Astrocyte of the spinal cord (primary cell): Measurements from ENCODE around the gene MYPN.

Experiments used
- DNase-seq: peaks from one replicate; pipeline ENCODE4 v3.0.0; 2011; ENCODE audit warnings: low read depth, low spot score
- H3K4me3 ChIP-seq: 2 replicates; pipeline ENCODE4 v1.5.1; 2011; ENCODE audit warnings: low read depth, mild to moderate bottlenecking, low read length, moderate library complexity
- CTCF ChIP-seq: IDR thresholded peaks from 2 replicates; pipeline ENCODE4 v1.5.1; 2012; ENCODE audit warnings: low read depth, mild to moderate bottlenecking, low read length, inconsistent platforms
- in situ Hi-C: cut with HindIII; loops from 2 replicates; pipeline ENCODE4 v1.10.0; 2017; ENCODE audit warnings: low sequenced_read_pairs

Gene MYPN

GRCh38 chr10:68109331-68109730 lies at the start of gene MYPN:
TSS of gene MYPN (plus strand) at chr10:68109488. CDS start at chr10:68121439, 11,951 bp downstream.
- H3K4me3 ChIP-seq, result no peak within 1 kb of the TSS
- no peak for DNase-seq
- TF ChIP-seq CTCF, result no peak
- in situ Hi-C loops, result no loop called here

- in situ Hi-C loops, result no loop called here
- no peak for TF ChIP-seq CTCF
- DNase-seq, result no peak
- H3K4me3 ChIP-seq, result no peak overlapping the region
Observed at GRCh38 chr10:68067029-68067428, 42.3 kb upstream of the MYPN start.

GRCh38 chr10:68067508-68067907 lies 41.8 kb upstream of the MYPN start:
- in situ Hi-C loops, result no loop called here
- TF ChIP-seq CTCF, result no peak
- H3K4me3 ChIP-seq, result no peak overlapping the region
- DNase-seq, result no peak

- in situ Hi-C loops, result no loop called here
- no peak for DNase-seq
- peak overlapping the region; percentile 97 for H3K4me3 ChIP-seq
- no peak for TF ChIP-seq CTCF
Observed at GRCh38 chr10:68073631-68074030, 35.7 kb upstream of the MYPN start.

- no peak for DNase-seq
- TF ChIP-seq CTCF, result no peak
- H3K4me3 ChIP-seq, result peak overlapping the region; percentile 97
- in situ Hi-C loops, result no loop called here
Observed at GRCh38 chr10:68074031-68074774, 35.1 kb upstream of the MYPN start.

- peak within 1 kb of the TSS; percentile 97 for H3K4me3 ChIP-seq
- no peak for TF ChIP-seq CTCF
- DNase-seq, result peak; percentile 95
- in situ Hi-C loops, result no loop called here
Observed at GRCh38 chr10:68074775-68075549, 34.3 kb upstream of the MYPN start, which contains the start of gene HERC4. TSS of gene HERC4 (minus strand) at chr10:68075283. CDS start at chr10:68073108, 2,175 bp downstream.
